Activated CD8-positive, alpha-beta memory T cell treated with anti-CD3 and anti-CD28 coated beads, Interleukin-2, amount 10 ng/mL, durations not matched to agents 7 days and 5 days (primary cell): ENCODE results near the gene ITPKA. TPM values are rescaled to one million over a fixed set of nuclear protein-coding genes. Genes with fewer than 3 reads are reported as not detected.

Source experiments
- ATAC-seq: fragments of 150-1000 bp; cut with Tn5 transposase; one replicate; pipeline ENCODE4 v1.10.0; 2021; ENCODE audit warnings: moderate library complexity
- CTCF ChIA-PET: fragments of 350-600 bp; sonication (Branson Sonifier 250); formaldehyde crosslinking; loops from one replicate; lab custom pipeline; 2021; ENCODE audit warnings: antibody characterized with exemption; lab: Charles Lee
- DNase-seq: peaks from one replicate; pipeline ENCODE4 v3.0.0-alpha.2; 2020
- H3K27ac Mint-ChIP-seq: one replicate; pipeline ENCODE4 v1.8.0; 2021; ENCODE audit warnings: mild to moderate bottlenecking, mixed read lengths
- H3K27me3 Mint-ChIP-seq: one replicate; pipeline ENCODE4 v1.8.0; 2021; ENCODE audit warnings: mixed read lengths
- H3K36me3 Mint-ChIP-seq: one replicate; pipeline ENCODE4 v1.8.0; 2021; ENCODE audit warnings: mild to moderate bottlenecking, mixed read lengths
- H3K4me1 Mint-ChIP-seq: one replicate; pipeline ENCODE4 v1.8.0; 2021; ENCODE audit warnings: mixed read lengths
- H3K4me3 Mint-ChIP-seq: one replicate; pipeline ENCODE4 v1.8.0; 2021; ENCODE audit warnings: mild to moderate bottlenecking, moderate library complexity, mixed read lengths
- H3K9me3 Mint-ChIP-seq: one replicate; pipeline ENCODE4 v1.8.0; 2022; ENCODE audit warnings: low read depth, mixed read lengths
- total RNA-seq, 2 experiments: library from RNA; stranded (reverse); gene quantifications; one replicate each; pipeline ENCODE4 v1.2.3, GENCODE V29; 2021

The ITPKA gene
- total RNA-seq, 2 experiments from 2014 or later = 0.52 TPM; not detected in 1

GRCh38 chr15:41505776-41506175 is 12.1 kb downstream of the ITPKA start:
- CTCF ChIA-PET = interaction anchor here (1.1 to 1.4 kb wide), 2 partner anchors 10 to 40 kb away, joined by 3 to 4 read pairs; no protein-coding TSS in a partner anchor
- no peak for ATAC-seq
- Mint-ChIP-seq H3K36me3 (no peaks in the 10 kb centered on the region), H3K27me3 (peaks cover 69% of the 10 kb centered on the region), H3K9me3 (no peaks in the 10 kb centered on the region), H3K4me1 (peaks cover 19% of the 10 kb centered on the region), H3K27ac (no peak overlapping the region), H3K4me3 (no peak overlapping the region)
- DNase-seq = no peak

GRCh38 chr15:41506796-41507341 is 13.2 kb downstream of the ITPKA start:
- Mint-ChIP-seq H3K36me3 (no peaks in the 10 kb centered on the region), H3K27ac (no peak overlapping the region), H3K9me3 (no peaks in the 10 kb centered on the region), H3K4me1 (peaks cover 11% of the 10 kb centered on the region), H3K4me3 (no peak overlapping the region), H3K27me3 (peaks cover 62% of the 10 kb centered on the region)
- CTCF ChIA-PET = interaction anchor here (1.1 to 1.8 kb wide), 4 partner anchors 10 to 41 kb away, joined by 3 to 6 read pairs (median 4); no protein-coding TSS in a partner anchor
- no peak for DNase-seq
- no peak for ATAC-seq

- Mint-ChIP-seq H3K27me3 (peaks cover 62% of the 10 kb centered on the region), H3K9me3 (no peaks in the 10 kb centered on the region), H3K36me3 (no peaks in the 10 kb centered on the region), H3K4me3 (no peak overlapping the region), H3K4me1 (peaks cover 12% of the 10 kb centered on the region), H3K27ac (no peak overlapping the region)
- no peak for DNase-seq
- no peak for ATAC-seq
- CTCF ChIA-PET = interaction anchor here (0.6 to 1.8 kb wide), 3 partner anchors 9 to 646 kb away, joined by 3 to 6 read pairs (median 4); no protein-coding TSS in a partner anchor
These were observed 14.2 kb downstream of the ITPKA start for GRCh38 chr15:41507820-41508290.

- CTCF ChIA-PET = no interaction called here
- H3K36me3 Mint-ChIP-seq = peaks cover 4% of the 10 kb centered on the region
- H3K4me1 Mint-ChIP-seq = peaks cover 29% of the 10 kb centered on the region
- ATAC-seq (no peak), DNase-seq (no peak)
- no peak overlapping the region for H3K4me3 Mint-ChIP-seq
- H3K27ac Mint-ChIP-seq = no peak overlapping the region
- H3K27me3 Mint-ChIP-seq = peaks cover 49% of the 10 kb centered on the region
- no peaks in the 10 kb centered on the region for H3K9me3 Mint-ChIP-seq
These were observed 17.1 kb downstream of the ITPKA start for GRCh38 chr15:41510728-41511127.

- CTCF ChIA-PET = no interaction called here
- H3K36me3 Mint-ChIP-seq = peaks cover 4% of the 10 kb centered on the region
- peaks cover 29% of the 10 kb centered on the region for H3K4me1 Mint-ChIP-seq
- H3K27me3 Mint-ChIP-seq = peaks cover 48% of the 10 kb centered on the region
- no peaks in the 10 kb centered on the region for H3K9me3 Mint-ChIP-seq
- no peak for DNase-seq
- no peak overlapping the region for H3K27ac Mint-ChIP-seq
- no peak for ATAC-seq
- no peak overlapping the region for H3K4me3 Mint-ChIP-seq
These were observed 17.7 kb downstream of the ITPKA start for GRCh38 chr15:41511331-41511898.

GRCh38 chr15:41511899-41512369 is 18.3 kb downstream of the ITPKA start:
- CTCF ChIA-PET = interaction anchor here (2.1 kb wide), 1 partner anchor 46 kb away, joined by 8 read pairs; no protein-coding TSS in a partner anchor
- peaks cover 4% of the 10 kb centered on the region for H3K36me3 Mint-ChIP-seq
- no peak overlapping the region for H3K27ac Mint-ChIP-seq
- no peak for DNase-seq
- peaks cover 29% of the 10 kb centered on the region for H3K4me1 Mint-ChIP-seq
- H3K4me3 Mint-ChIP-seq = peak overlapping the region; percentile 30
- ATAC-seq = peak; percentile 37
- H3K9me3 Mint-ChIP-seq = no peaks in the 10 kb centered on the region
- H3K27me3 Mint-ChIP-seq = peaks cover 48% of the 10 kb centered on the region

GRCh38 chr15:41512512-41512939 is 18.9 kb downstream of the ITPKA start:
- ATAC-seq = no peak
- CTCF ChIA-PET = interaction anchor here (0.9 to 2.1 kb wide), 2 partner anchors 45 to 46 kb away, joined by 3 to 8 read pairs; no protein-coding TSS in a partner anchor
- H3K4me1 Mint-ChIP-seq = peaks cover 29% of the 10 kb centered on the region
- peaks cover 4% of the 10 kb centered on the region for H3K36me3 Mint-ChIP-seq
- peaks cover 48% of the 10 kb centered on the region for H3K27me3 Mint-ChIP-seq
- no peak for DNase-seq
- no peak overlapping the region for H3K27ac Mint-ChIP-seq
- no peaks in the 10 kb centered on the region for H3K9me3 Mint-ChIP-seq
- peak overlapping the region; percentile 30 for H3K4me3 Mint-ChIP-seq

GRCh38 chr15:41512940-41513505 is 19.3 kb downstream of the ITPKA start:
- CTCF ChIA-PET = interaction anchor here (0.5 to 2.1 kb wide), 3 partner anchors 34 to 47 kb away, joined by 3 to 8 read pairs (median 3); no protein-coding TSS in a partner anchor
- H3K4me3 Mint-ChIP-seq = peak overlapping the region; percentile 39

GRCh38 chr15:41513506-41514227 is 20.0 kb downstream of the ITPKA start, which contains the start of gene LTK:
Gene LTK (minus strand): TSS chr15:41513827. CDS start chr15:41513709, 118 bp downstream.
- Mint-ChIP-seq H3K27me3 (peaks cover 41% of the 10 kb centered on the region), H3K27ac (no peak within 1 kb of the TSS), H3K36me3 (peaks cover 7% of the 10 kb centered on the region), H3K4me3 (peak within 1 kb of the TSS; percentile 39), H3K9me3 (no peaks in the 10 kb centered on the region), H3K4me1 (peaks cover 29% of the 10 kb centered on the region)
- DNase-seq = no peak
- CTCF ChIA-PET = interaction anchor here (0.5 to 2.1 kb wide), 3 partner anchors 35 to 47 kb away, joined by 3 to 8 read pairs (median 3); no protein-coding TSS in a partner anchor
- peak; percentile 37 for ATAC-seq

More at GRCh38 chr15:41512940-41513505, 19.3 kb downstream of the ITPKA start:
- DNase-seq (no peak), ATAC-seq (peak; percentile 34)
- H3K27ac Mint-ChIP-seq = no peak overlapping the region
- H3K4me1 Mint-ChIP-seq = peaks cover 29% of the 10 kb centered on the region
- H3K9me3 Mint-ChIP-seq = no peaks in the 10 kb centered on the region
- peaks cover 44% of the 10 kb centered on the region for H3K27me3 Mint-ChIP-seq
- peaks cover 6% of the 10 kb centered on the region for H3K36me3 Mint-ChIP-seq

- Mint-ChIP-seq H3K9me3 (no peaks in the 10 kb centered on the region), H3K27ac (no peak overlapping the region), H3K27me3 (peaks cover 12% of the 10 kb centered on the region), H3K4me1 (peaks cover 19% of the 10 kb centered on the region), H3K4me3 (no peak overlapping the region), H3K36me3 (peaks cover 7% of the 10 kb centered on the region)
- ATAC-seq = no peak
- no peak for DNase-seq
- CTCF ChIA-PET = no interaction called here
These were observed 24.3 kb downstream of the ITPKA start for GRCh38 chr15:41517895-41518449.

GRCh38 chr15:41520636-41521035 is 27.0 kb downstream of the ITPKA start:
- CTCF ChIA-PET = no interaction called here
- Mint-ChIP-seq H3K36me3 (peaks cover 3% of the 10 kb centered on the region), H3K4me1 (no peaks in the 10 kb centered on the region), H3K4me3 (no peak overlapping the region), H3K27ac (no peak overlapping the region), H3K9me3 (no peaks in the 10 kb centered on the region), H3K27me3 (no peaks in the 10 kb centered on the region)
- ATAC-seq = no peak
- DNase-seq = no peak

- H3K4me3 Mint-ChIP-seq = no peak overlapping the region
- no peak overlapping the region for H3K27ac Mint-ChIP-seq
- peaks cover 5% of the 10 kb centered on the region for H3K36me3 Mint-ChIP-seq
- H3K27me3 Mint-ChIP-seq = no peaks in the 10 kb centered on the region
- H3K9me3 Mint-ChIP-seq = no peaks in the 10 kb centered on the region
- no peak for ATAC-seq
- H3K4me1 Mint-ChIP-seq = no peaks in the 10 kb centered on the region
- DNase-seq = no peak
- CTCF ChIA-PET = no interaction called here
These were observed 27.9 kb downstream of the ITPKA start for GRCh38 chr15:41521614-41522013.
